Measurements from ENCODE around the gene PCYT2. TPM values are rescaled to one million over a fixed set of nuclear protein-coding genes. Genes with fewer than 3 reads are reported as not detected.

Gene PCYT2
- total RNA-seq, 1 experiment from 2014 or later, result 31.4 TPM

GRCh38 chr17:81917565-81918332, 6.5 kb upstream of the PCYT2 start, which contains the start of gene SIRT7 (continued):
- no peak for TF ChIP-seq ZBTB43 (CRISPR knock-in tag; IDR thresholded peaks at IDR 0.05)
- no peak for TF ChIP-seq ATF3 (CRISPR knock-in tag; conservative IDR thresholded peaks at IDR 0.05)
- TF ChIP-seq ZBTB21 (CRISPR knock-in tag; IDR thresholded peaks at IDR 0.05; ENCODE audit: borderline replicate concordance), result no peak
- TF ChIP-seq ESRRA (CRISPR knock-in tag; IDR thresholded peaks at IDR 0.05; ENCODE audit: borderline replicate concordance), result no peak
- TF ChIP-seq, protein P1, sequence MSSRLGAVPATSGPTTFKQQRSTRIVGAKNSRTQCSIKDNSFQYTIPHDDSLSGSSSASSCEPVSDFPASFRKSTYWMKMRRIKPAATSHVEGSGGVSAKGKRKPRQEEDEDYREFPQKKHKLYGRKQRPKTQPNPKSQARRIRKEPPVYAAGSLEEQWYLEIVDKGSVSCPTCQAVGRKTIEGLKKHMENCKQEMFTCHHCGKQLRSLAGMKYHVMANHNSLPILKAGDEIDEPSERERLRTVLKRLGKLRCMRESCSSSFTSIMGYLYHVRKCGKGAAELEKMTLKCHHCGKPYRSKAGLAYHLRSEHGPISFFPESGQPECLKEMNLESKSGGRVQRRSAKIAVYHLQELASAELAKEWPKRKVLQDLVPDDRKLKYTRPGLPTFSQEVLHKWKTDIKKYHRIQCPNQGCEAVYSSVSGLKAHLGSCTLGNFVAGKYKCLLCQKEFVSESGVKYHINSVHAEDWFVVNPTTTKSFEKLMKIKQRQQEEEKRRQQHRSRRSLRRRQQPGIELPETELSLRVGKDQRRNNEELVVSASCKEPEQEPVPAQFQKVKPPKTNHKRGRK (CRISPR knock-in tag; IDR thresholded peaks at IDR 0.05; ENCODE audit: borderline replicate concordance), result no peak
- 0 out of 2 replicates have a peak, but pooled peaks have one; percentile 27 for TF ChIP-seq JUN (CRISPR knock-in tag; IDR thresholded peaks at IDR 0.05)
- TF ChIP-seq PRRX2 (CRISPR knock-in tag; IDR thresholded peaks at IDR 0.05), result 0 out of 2 replicates have a peak, but pooled peaks have one; percentile 64
- no peak for TF ChIP-seq EMX1 (CRISPR knock-in tag; IDR thresholded peaks at IDR 0.05)
- no peak for TF ChIP-seq CTCF (IDR thresholded peaks at IDR 0.05)
- no peak for TF ChIP-seq GABPB1 (CRISPR knock-in tag; IDR thresholded peaks at IDR 0.05)
- no peak for TF ChIP-seq ATF6 (CRISPR knock-in tag; IDR thresholded peaks at IDR 0.05)
- no peak for TF ChIP-seq ZNF281 (CRISPR knock-in tag; IDR thresholded peaks at IDR 0.05)
- no peak for TF ChIP-seq E2F4 (CRISPR knock-in tag; IDR thresholded peaks at IDR 0.05; ENCODE audit: borderline replicate concordance, low read depth)
- TF ChIP-seq ETV6 (CRISPR knock-in tag; IDR thresholded peaks at IDR 0.05), result no peak
- TF ChIP-seq KAT7 (CRISPR knock-in tag; IDR thresholded peaks at IDR 0.05; ENCODE audit: borderline replicate concordance), result no peak
- no peak for TF ChIP-seq ZNF219 (CRISPR knock-in tag; IDR thresholded peaks at IDR 0.05; ENCODE audit: borderline replicate concordance)
- no peak for TF ChIP-seq HMGA2 (CRISPR knock-in tag; IDR thresholded peaks at IDR 0.05)
- no peak for TF ChIP-seq FOXJ3 (CRISPR knock-in tag; IDR thresholded peaks at IDR 0.05; ENCODE audit: borderline replicate concordance)
- TF ChIP-seq ZNF121 (CRISPR knock-in tag; IDR thresholded peaks at IDR 0.05), result no peak
- TF ChIP-seq, protein P2, sequence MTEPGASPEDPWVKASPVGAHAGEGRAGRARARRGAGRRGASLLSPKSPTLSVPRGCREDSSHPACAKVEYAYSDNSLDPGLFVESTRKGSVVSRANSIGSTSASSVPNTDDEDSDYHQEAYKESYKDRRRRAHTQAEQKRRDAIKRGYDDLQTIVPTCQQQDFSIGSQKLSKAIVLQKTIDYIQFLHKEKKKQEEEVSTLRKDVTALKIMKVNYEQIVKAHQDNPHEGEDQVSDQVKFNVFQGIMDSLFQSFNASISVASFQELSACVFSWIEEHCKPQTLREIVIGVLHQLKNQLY (CRISPR knock-in tag; IDR thresholded peaks at IDR 0.05), result no peak
- 0 out of 2 replicates have a peak, but pooled peaks have one; percentile 68 for TF ChIP-seq TP53 (CRISPR knock-in tag; IDR thresholded peaks at IDR 0.05)
- TF ChIP-seq, protein P3, sequence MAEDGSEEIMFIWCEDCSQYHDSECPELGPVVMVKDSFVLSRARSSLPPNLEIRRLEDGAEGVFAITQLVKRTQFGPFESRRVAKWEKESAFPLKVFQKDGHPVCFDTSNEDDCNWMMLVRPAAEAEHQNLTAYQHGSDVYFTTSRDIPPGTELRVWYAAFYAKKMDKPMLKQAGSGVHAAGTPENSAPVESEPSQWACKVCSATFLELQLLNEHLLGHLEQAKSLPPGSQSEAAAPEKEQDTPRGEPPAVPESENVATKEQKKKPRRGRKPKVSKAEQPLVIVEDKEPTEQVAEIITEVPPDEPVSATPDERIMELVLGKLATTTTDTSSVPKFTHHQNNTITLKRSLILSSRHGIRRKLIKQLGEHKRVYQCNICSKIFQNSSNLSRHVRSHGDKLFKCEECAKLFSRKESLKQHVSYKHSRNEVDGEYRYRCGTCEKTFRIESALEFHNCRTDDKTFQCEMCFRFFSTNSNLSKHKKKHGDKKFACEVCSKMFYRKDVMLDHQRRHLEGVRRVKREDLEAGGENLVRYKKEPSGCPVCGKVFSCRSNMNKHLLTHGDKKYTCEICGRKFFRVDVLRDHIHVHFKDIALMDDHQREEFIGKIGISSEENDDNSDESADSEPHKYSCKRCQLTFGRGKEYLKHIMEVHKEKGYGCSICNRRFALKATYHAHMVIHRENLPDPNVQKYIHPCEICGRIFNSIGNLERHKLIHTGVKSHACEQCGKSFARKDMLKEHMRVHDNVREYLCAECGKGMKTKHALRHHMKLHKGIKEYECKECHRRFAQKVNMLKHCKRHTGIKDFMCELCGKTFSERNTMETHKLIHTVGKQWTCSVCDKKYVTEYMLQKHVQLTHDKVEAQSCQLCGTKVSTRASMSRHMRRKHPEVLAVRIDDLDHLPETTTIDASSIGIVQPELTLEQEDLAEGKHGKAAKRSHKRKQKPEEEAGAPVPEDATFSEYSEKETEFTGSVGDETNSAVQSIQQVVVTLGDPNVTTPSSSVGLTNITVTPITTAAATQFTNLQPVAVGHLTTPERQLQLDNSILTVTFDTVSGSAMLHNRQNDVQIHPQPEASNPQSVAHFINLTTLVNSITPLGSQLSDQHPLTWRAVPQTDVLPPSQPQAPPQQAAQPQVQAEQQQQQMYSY (CRISPR knock-in tag; IDR thresholded peaks at IDR 0.05), result no peak
- TF ChIP-seq ATF1 (CRISPR knock-in tag; IDR thresholded peaks at IDR 0.05), result no peak
